Measurements from ENCODE around the gene UQCRC2. TPM values are rescaled to one million over a fixed set of nuclear protein-coding genes. Genes with fewer than 3 reads are reported as not detected.
"Not testable (repeated sequence)": the region's sequence is repeated elsewhere in the genome, so short reads cannot be mapped to it uniquely, and the experiment has no call there.

UQCRC2 gene
- 189 TPM for polyA plus RNA-seq (2013, experiment 1 of 4)
- polyA plus RNA-seq (2013, experiment 2 of 4): 193 TPM
- polyA plus RNA-seq (2013, experiment 3 of 4): 189 TPM
- 243 TPM for polyA plus RNA-seq (2013, experiment 4 of 4)

- H3K27ac ChIP-seq (ENCODE audit: insufficient read depth, low read depth, low read length, poor library complexity, severe bottlenecking): peak within 1 kb of the TSS; percentile 98
- H3K4me3 ChIP-seq (ENCODE audit: insufficient read depth, low read depth, low read length): peak within 1 kb of the TSS; percentile 77
- H3K27me3 ChIP-seq (ENCODE audit: control insufficient read depth, insufficient read depth, low read length, poor library complexity, severe bottlenecking): no peaks in the 10 kb centered on the region
- 0% methylated on average over 41 of the region's 41 CpGs for WGBS, 2 experiments
- no peaks in the 10 kb centered on the region for H3K9me3 ChIP-seq (ENCODE audit: control insufficient read depth, low read length)
- peaks cover 4% of the 10 kb centered on the region for H3K36me3 ChIP-seq (ENCODE audit: control insufficient read depth, insufficient read depth, low read length)
- H3K4me1 ChIP-seq (ENCODE audit: control insufficient read depth, insufficient read depth, low read length): peaks cover 7% of the 10 kb centered on the region
Measured at GRCh38 chr16:21952793-21953540, at the start of gene UQCRC2. Gene UQCRC2, plus strand, starts transcription at chr16:21953361. Its CDS starts 63 bp downstream, at chr16:21953424.

GRCh38 chr16:21932650-21933049, 20.5 kb upstream of the UQCRC2 start:
- H3K9me3 ChIP-seq (ENCODE audit: control insufficient read depth, low read length); H3K27ac ChIP-seq (ENCODE audit: insufficient read depth, low read depth, low read length, poor library complexity, severe bottlenecking); H3K4me3 ChIP-seq (ENCODE audit: insufficient read depth, low read depth, low read length); H3K36me3 ChIP-seq (ENCODE audit: control insufficient read depth, insufficient read depth, low read length); H3K27me3 ChIP-seq (ENCODE audit: control insufficient read depth, insufficient read depth, low read length, poor library complexity, severe bottlenecking); H3K4me1 ChIP-seq (ENCODE audit: control insufficient read depth, insufficient read depth, low read length): not testable (repeated sequence)
- 90 to 96% methylated on average over 3 of the region's 4 CpGs for WGBS, 2 experiments

GRCh38 chr16:21933316-21933715, 19.8 kb upstream of the UQCRC2 start:
- not testable (repeated sequence) for H3K36me3 ChIP-seq (ENCODE audit: control insufficient read depth, insufficient read depth, low read length); H3K4me3 ChIP-seq (ENCODE audit: insufficient read depth, low read depth, low read length); H3K27me3 ChIP-seq (ENCODE audit: control insufficient read depth, insufficient read depth, low read length, poor library complexity, severe bottlenecking); H3K4me1 ChIP-seq (ENCODE audit: control insufficient read depth, insufficient read depth, low read length); H3K27ac ChIP-seq (ENCODE audit: insufficient read depth, low read depth, low read length, poor library complexity, severe bottlenecking); H3K9me3 ChIP-seq (ENCODE audit: control insufficient read depth, low read length)
- 80 to 89% methylated on average over 4 of the region's 4 CpGs for WGBS, 2 experiments

- H3K27me3 ChIP-seq (ENCODE audit: control insufficient read depth, insufficient read depth, low read length, poor library complexity, severe bottlenecking); H3K4me1 ChIP-seq (ENCODE audit: control insufficient read depth, insufficient read depth, low read length); H3K36me3 ChIP-seq (ENCODE audit: control insufficient read depth, insufficient read depth, low read length); H3K27ac ChIP-seq (ENCODE audit: insufficient read depth, low read depth, low read length, poor library complexity, severe bottlenecking); H3K4me3 ChIP-seq (ENCODE audit: insufficient read depth, low read depth, low read length); H3K9me3 ChIP-seq (ENCODE audit: control insufficient read depth, low read length): not testable (repeated sequence)
- WGBS, 2 experiments: 80 to 84% methylated on average over 2 to 4 of the region's 4 CpGs
Measured at GRCh38 chr16:21933790-21934189, 19.4 kb upstream of the UQCRC2 start.

- H3K4me1 ChIP-seq (ENCODE audit: control insufficient read depth, insufficient read depth, low read length); H3K27ac ChIP-seq (ENCODE audit: insufficient read depth, low read depth, low read length, poor library complexity, severe bottlenecking); H3K9me3 ChIP-seq (ENCODE audit: control insufficient read depth, low read length); H3K4me3 ChIP-seq (ENCODE audit: insufficient read depth, low read depth, low read length); H3K36me3 ChIP-seq (ENCODE audit: control insufficient read depth, insufficient read depth, low read length); H3K27me3 ChIP-seq (ENCODE audit: control insufficient read depth, insufficient read depth, low read length, poor library complexity, severe bottlenecking): not testable (repeated sequence)
- WGBS, 2 experiments: 90% methylated on average over 5 of the region's 6 CpGs; no CpG with 5 or more reads in 1 of the 2 experiments
Measured at GRCh38 chr16:21936216-21936615, 16.9 kb upstream of the UQCRC2 start.

- H3K4me3 ChIP-seq (ENCODE audit: insufficient read depth, low read depth, low read length): no peak overlapping the region
Measured at GRCh38 chr16:21937336-21937829, 15.8 kb upstream of the UQCRC2 start.

GRCh38 chr16:21940570-21940969, 12.6 kb upstream of the UQCRC2 start:
- H3K36me3 ChIP-seq (ENCODE audit: control insufficient read depth, insufficient read depth, low read length): no peaks in the 10 kb centered on the region
- no peaks in the 10 kb centered on the region for H3K9me3 ChIP-seq (ENCODE audit: control insufficient read depth, low read length)
- no peaks in the 10 kb centered on the region for H3K4me1 ChIP-seq (ENCODE audit: control insufficient read depth, insufficient read depth, low read length)
- 90 to 97% methylated on average over 1 of the region's 1 CpG for WGBS, 2 experiments
- no peak overlapping the region for H3K4me3 ChIP-seq (ENCODE audit: insufficient read depth, low read depth, low read length)
- H3K27ac ChIP-seq (ENCODE audit: insufficient read depth, low read depth, low read length, poor library complexity, severe bottlenecking): no peak overlapping the region
- peaks cover 3% of the 10 kb centered on the region for H3K27me3 ChIP-seq (ENCODE audit: control insufficient read depth, insufficient read depth, low read length, poor library complexity, severe bottlenecking)

More at GRCh38 chr16:21937336-21937829, 15.8 kb upstream of the UQCRC2 start:
- Histone ChIP-seq H3K27me3 (ENCODE audit: control insufficient read depth, insufficient read depth, low read length, poor library complexity, severe bottlenecking) (peaks cover 7% of the 10 kb centered on the region), H3K27ac (ENCODE audit: insufficient read depth, low read depth, low read length, poor library complexity, severe bottlenecking) (no peak overlapping the region), H3K36me3 (ENCODE audit: control insufficient read depth, insufficient read depth, low read length) (no peaks in the 10 kb centered on the region), H3K4me1 (ENCODE audit: control insufficient read depth, insufficient read depth, low read length) (no peaks in the 10 kb centered on the region), H3K9me3 (ENCODE audit: control insufficient read depth, low read length) (no peaks in the 10 kb centered on the region)

GRCh38 chr16:21943571-21943970, 9.6 kb upstream of the UQCRC2 start:
- WGBS, 2 experiments: 83 to 89% methylated on average over 4 of the region's 4 CpGs
- Histone ChIP-seq H3K27ac (ENCODE audit: insufficient read depth, low read depth, low read length, poor library complexity, severe bottlenecking) (no peak overlapping the region), H3K9me3 (ENCODE audit: control insufficient read depth, low read length) (no peaks in the 10 kb centered on the region), H3K36me3 (ENCODE audit: control insufficient read depth, insufficient read depth, low read length) (no peaks in the 10 kb centered on the region), H3K27me3 (ENCODE audit: control insufficient read depth, insufficient read depth, low read length, poor library complexity, severe bottlenecking) (peaks cover 3% of the 10 kb centered on the region), H3K4me1 (ENCODE audit: control insufficient read depth, insufficient read depth, low read length) (no peaks in the 10 kb centered on the region), H3K4me3 (ENCODE audit: insufficient read depth, low read depth, low read length) (no peak overlapping the region)

- 87% methylated on average over 9 of the region's 9 CpGs for WGBS, 2 experiments
- H3K27me3 ChIP-seq (ENCODE audit: control insufficient read depth, insufficient read depth, low read length, poor library complexity, severe bottlenecking): no peaks in the 10 kb centered on the region
- no peaks in the 10 kb centered on the region for H3K9me3 ChIP-seq (ENCODE audit: control insufficient read depth, low read length)
- H3K4me1 ChIP-seq (ENCODE audit: control insufficient read depth, insufficient read depth, low read length): no peaks in the 10 kb centered on the region
- H3K27ac ChIP-seq (ENCODE audit: insufficient read depth, low read depth, low read length, poor library complexity, severe bottlenecking): no peak overlapping the region
- no peak overlapping the region for H3K4me3 ChIP-seq (ENCODE audit: insufficient read depth, low read depth, low read length)
- H3K36me3 ChIP-seq (ENCODE audit: control insufficient read depth, insufficient read depth, low read length): no peaks in the 10 kb centered on the region
Measured at GRCh38 chr16:21946889-21947635, 6.1 kb upstream of the UQCRC2 start.

- H3K9me3 ChIP-seq (ENCODE audit: control insufficient read depth, low read length): no peaks in the 10 kb centered on the region
- H3K4me1 ChIP-seq (ENCODE audit: control insufficient read depth, insufficient read depth, low read length): peaks cover 7% of the 10 kb centered on the region
- H3K4me3 ChIP-seq (ENCODE audit: insufficient read depth, low read depth, low read length): no peak overlapping the region
- no peaks in the 10 kb centered on the region for H3K27me3 ChIP-seq (ENCODE audit: control insufficient read depth, insufficient read depth, low read length, poor library complexity, severe bottlenecking)
- H3K27ac ChIP-seq (ENCODE audit: insufficient read depth, low read depth, low read length, poor library complexity, severe bottlenecking): no peak overlapping the region
- 80 to 89% methylated on average over 1 of the region's 1 CpG for WGBS, 2 experiments
- H3K36me3 ChIP-seq (ENCODE audit: control insufficient read depth, insufficient read depth, low read length): no peaks in the 10 kb centered on the region
Measured at GRCh38 chr16:21949713-21950260, 3.4 kb upstream of the UQCRC2 start.
